Neuronal stem cell (in vitro differentiated cells): ENCODE data around the gene CASP6.
"Not testable (repeated sequence)": the region's sequence is repeated elsewhere in the genome, so short reads cannot be mapped to it uniquely, and the experiment has no call there.

Source experiments
- DNase-seq: peaks from one replicate; pipeline ENCODE4 v3.0.0-alpha.2; 2013; ENCODE audit warnings: low spot score
- H2AFZ ChIP-seq: one replicate; pipeline ENCODE4 v1.6.1; 2013; ENCODE audit warnings: mild to moderate bottlenecking, low read length, inconsistent platforms
- H2AK5ac ChIP-seq: 2 replicates; pipeline ENCODE4 v1.6.1; 2013; ENCODE audit warnings: low read depth, mild to moderate bottlenecking, inconsistent platforms, low read length, moderate library complexity, mixed read lengths
- H2BK120ac ChIP-seq: 2 replicates; pipeline ENCODE4 v1.6.1; 2013; ENCODE audit warnings: low read depth, mild to moderate bottlenecking, inconsistent platforms, low read length, moderate library complexity, mixed read lengths
- H2BK12ac ChIP-seq: one replicate; pipeline ENCODE4 v1.6.1; 2013; ENCODE audit warnings: low read length, inconsistent platforms
- H2BK15ac ChIP-seq: 2 replicates; pipeline ENCODE4 v1.6.1; 2013; ENCODE audit warnings: mild to moderate bottlenecking, low read length, inconsistent platforms, mixed read lengths
- H2BK5ac ChIP-seq: one replicate; pipeline ENCODE4 v1.6.1; 2013; ENCODE audit warnings: inconsistent platforms, mild to moderate bottlenecking, low read length, moderate library complexity
- H3K14ac ChIP-seq: one replicate; pipeline ENCODE4 v1.6.1; 2013; ENCODE audit warnings: low read length, inconsistent platforms
- H3K18ac ChIP-seq: 2 replicates; pipeline ENCODE4 v1.6.1; 2013; ENCODE audit warnings: low read length, inconsistent platforms
- H3K23ac ChIP-seq: 2 replicates; pipeline ENCODE4 v1.6.1; 2013; ENCODE audit warnings: low read depth, mild to moderate bottlenecking, mixed read lengths, low read length, inconsistent platforms; ENCODE audit not compliant: poor library complexity
- H3K27ac ChIP-seq: replicated peaks from 3 replicates; pipeline ENCODE4 v1.5.1; 2013; ENCODE audit warnings: low read length, inconsistent platforms
- H3K27me3 ChIP-seq, 3 experiments: 2 replicates each; pipeline ENCODE4 v1.6.1; 2013; ENCODE audit warnings: low read length in 3 of 3, mild to moderate bottlenecking in 2 of 3, inconsistent platforms in 1 of 3, low read depth in 1 of 3, mixed read lengths in 1 of 3, moderate library complexity in 1 of 3; ENCODE audit not compliant: control insufficient read depth in 3 of 3, insufficient read depth in 3 of 3
- H3K36me3 ChIP-seq, 2 donors: replicated peaks in 1 of 2; 2 replicates each; pipeline ENCODE4 v1.6.1; 2013; ENCODE audit warnings: low read length in 2 of 2; ENCODE audit not compliant: control insufficient read depth in 2 of 2, insufficient read depth in 2 of 2
- H3K4ac ChIP-seq: 2 replicates; pipeline ENCODE4 v1.6.1; 2013; ENCODE audit warnings: inconsistent platforms, mild to moderate bottlenecking, low read length, moderate library complexity
- H3K4me1 ChIP-seq, 2 donors: 1 replicate in 1 of 2; 2 replicates in 1 of 2; pipeline ENCODE4 v1.6.1; 2013; ENCODE audit warnings: low read length in 2 of 2, low read depth in 1 of 2; ENCODE audit not compliant: control insufficient read depth in 2 of 2, insufficient read depth in 1 of 2
- H3K4me2 ChIP-seq: one replicate; pipeline ENCODE4 v1.6.1; 2013; ENCODE audit warnings: mild to moderate bottlenecking, low read length, inconsistent platforms; ENCODE audit not compliant: insufficient read depth, poor library complexity, severe bottlenecking
- H3K4me3 ChIP-seq, 2 donors: 2 replicates each; pipeline ENCODE4 v1.5.1; 2013; ENCODE audit warnings: low read length in 2 of 2, mild to moderate bottlenecking in 2 of 2, inconsistent platforms in 1 of 2, moderate library complexity in 1 of 2
- H3K79me1 ChIP-seq: one replicate; pipeline ENCODE4 v1.6.1; 2013; ENCODE audit warnings: low read depth, mild to moderate bottlenecking, inconsistent platforms, low read length, moderate library complexity
- H3K9ac ChIP-seq: one replicate; pipeline ENCODE4 v1.6.1; 2013; ENCODE audit warnings: mild to moderate bottlenecking, low read depth, low read length, inconsistent platforms; ENCODE audit not compliant: poor library complexity
- H3K9me3 ChIP-seq, 2 donors: replicated peaks in 1 of 2; 2 replicates each; pipeline versions ENCODE3 to v1.6.1; 2013; ENCODE audit warnings: low read length in 2 of 2, mild to moderate bottlenecking in 2 of 2, inconsistent platforms in 1 of 2, low read depth in 1 of 2, mixed read lengths in 1 of 2, moderate library complexity in 1 of 2; ENCODE audit not compliant: control insufficient read depth in 2 of 2, insufficient read depth in 1 of 2
- H4K8ac ChIP-seq: one replicate; pipeline ENCODE4 v1.6.1; 2013; ENCODE audit warnings: low read depth, mild to moderate bottlenecking, inconsistent platforms, low read length, moderate library complexity
- H4K91ac ChIP-seq: one replicate; pipeline ENCODE4 v1.6.1; 2013; ENCODE audit warnings: low read length, low read depth, mild to moderate bottlenecking, inconsistent platforms; ENCODE audit not compliant: poor library complexity
- WGBS, 2 donors: extraction: QIAGEN DNeasy Blood & Tissue Kit; methylation state at CpG; one replicate each; pipeline ENCODE4 v1.1.7; 2013; ENCODE audit warnings: missing lambda C conversion rate in 2 of 2, mixed read lengths in 1 of 2; ENCODE audit not compliant: insufficient read length in 2 of 2, insufficient replicate concordance in 1 of 2; ENCODE audit errors: extremely low coverage in 2 of 2; 5-methylcytosine and 5-hydroxymethylcytosine counted together

Gene CASP6

DNA sequence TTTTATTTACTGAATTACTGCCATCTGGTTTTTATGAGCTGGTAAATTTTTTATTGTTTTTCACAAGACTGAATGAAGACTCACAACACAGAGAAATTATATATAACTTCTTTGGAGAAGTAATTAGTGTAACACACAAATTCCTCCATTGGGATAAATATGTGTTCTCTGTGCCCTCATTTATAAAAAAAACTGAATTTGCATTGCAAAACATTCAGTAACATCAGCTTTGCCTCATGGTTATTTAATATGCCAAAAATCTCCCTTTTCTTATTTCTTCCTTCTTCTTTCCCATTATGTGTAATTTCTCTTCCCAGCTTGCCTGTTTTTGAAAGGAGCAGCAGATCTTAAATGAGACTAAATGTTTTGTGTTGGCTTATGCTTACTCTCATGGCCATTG lies 18.5 kb downstream of the CASP6 start:
- Histone ChIP-seq H3K9me3 (peaks cover 5 to 10% of the 10 kb centered on the region in 2 donors), H2BK15ac (no peak overlapping the region), H3K14ac (no peak overlapping the region), H2AFZ (no peak overlapping the region), H3K27me3 (no peaks in the 10 kb centered on the region), H3K4me3 (no peak overlapping the region), H4K8ac (no peak overlapping the region), H3K36me3 (peaks cover 0 to 50% of the 10 kb centered on the region in 2 donors), H3K4me1 (peaks cover 2 to 6% of the 10 kb centered on the region in 2 donors), H3K23ac (no peak overlapping the region), H2AK5ac (no peak overlapping the region), H2BK5ac (no peak overlapping the region), H3K4ac (no peak overlapping the region), H3K79me1 (no peaks in the 10 kb centered on the region), H3K9ac (no peak overlapping the region), H2BK120ac (no peak overlapping the region), H3K4me2 (no peak overlapping the region), H2BK12ac (no peak overlapping the region), H3K27ac (no peak overlapping the region), H3K18ac (no peak overlapping the region), H4K91ac (no peak overlapping the region)
- no peak for DNase-seq

DNA sequence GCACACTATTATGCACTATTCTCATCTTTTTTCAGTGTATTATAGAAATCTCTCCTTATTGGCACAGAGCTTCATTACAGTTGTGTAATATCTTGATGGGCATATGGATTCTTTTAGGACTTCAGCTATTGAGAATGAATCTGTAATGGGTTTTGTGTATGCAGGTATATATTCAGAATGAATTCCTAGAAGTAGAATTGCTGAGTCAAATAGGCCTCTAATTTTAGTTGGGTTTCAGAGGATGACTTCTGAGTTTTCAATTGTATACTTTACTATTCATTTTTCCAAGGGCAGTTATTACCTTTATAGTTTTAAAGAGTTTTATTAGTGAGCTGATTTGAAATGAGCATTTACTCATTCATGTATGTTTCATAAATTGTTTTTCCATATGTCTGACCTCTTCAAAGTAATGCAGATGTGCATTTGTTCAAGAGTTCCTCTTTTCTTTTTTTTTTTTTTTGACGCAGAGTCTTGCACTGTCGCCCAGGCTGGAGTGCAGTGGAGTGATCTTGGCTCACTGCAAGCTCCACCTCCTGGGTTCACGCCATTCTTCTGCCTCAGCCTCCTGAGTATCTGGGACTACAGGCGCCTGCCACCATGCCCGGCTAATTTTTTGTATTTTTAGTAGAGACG lies 19.5 kb downstream of the CASP6 start:
- Histone ChIP-seq H3K9ac (no peak overlapping the region), H2BK12ac (no peak overlapping the region), H3K9me3 (peaks cover 8 to 10% of the 10 kb centered on the region in 2 donors), H3K14ac (no peak overlapping the region), H3K4ac (no peak overlapping the region), H3K79me1 (peaks cover 1% of the 10 kb centered on the region), H3K36me3 (peaks cover 0 to 41% of the 10 kb centered on the region in 2 donors), H3K4me3 (no peak overlapping the region), H3K18ac (no peak overlapping the region), H3K23ac (no peak overlapping the region), H2BK5ac (no peak overlapping the region), H2AK5ac (no peak overlapping the region), H2BK15ac (no peak overlapping the region), H3K27ac (no peak overlapping the region), H2AFZ (no peak overlapping the region), H2BK120ac (no peak overlapping the region), H3K4me2 (no peak overlapping the region), H4K8ac (no peak overlapping the region), H3K27me3 (no peaks in the 10 kb centered on the region), H4K91ac (no peak overlapping the region), H3K4me1 (peaks cover 2 to 6% of the 10 kb centered on the region in 2 donors)
- no CpG with 5 or more reads among the region's 6 CpGs for WGBS, 2 donors
- no peak for DNase-seq

DNA sequence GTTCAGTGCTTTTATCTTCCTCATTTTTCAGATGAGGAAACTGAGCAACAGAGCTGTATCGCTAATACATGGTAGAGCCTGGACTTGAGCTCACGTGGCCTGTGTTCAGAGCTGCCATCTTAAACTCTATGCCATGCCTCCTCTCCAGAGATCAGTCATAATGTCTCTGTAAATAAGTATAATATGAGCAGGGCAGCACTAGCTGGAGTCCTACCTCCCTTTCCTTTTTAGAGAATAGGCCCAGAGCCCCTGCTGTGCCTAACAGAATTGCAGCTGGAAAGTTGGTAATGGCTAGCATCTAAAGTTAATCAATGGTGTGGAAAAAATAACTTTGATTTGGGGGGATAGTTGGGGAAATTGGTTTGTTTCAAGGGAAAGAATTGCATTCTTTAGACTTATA lies 20.4 kb downstream of the CASP6 start:
- Histone ChIP-seq H2BK120ac (no peak overlapping the region), H2AK5ac (no peak overlapping the region), H2BK15ac (no peak overlapping the region), H3K79me1 (peaks cover 1% of the 10 kb centered on the region), H3K9ac (no peak overlapping the region), H4K8ac (no peak overlapping the region), H3K36me3 (peaks cover 0 to 32% of the 10 kb centered on the region in 2 donors), H2BK12ac (no peak overlapping the region), H3K23ac (no peak overlapping the region), H2BK5ac (no peak overlapping the region), H3K4me3 (no peak overlapping the region), H3K4me1 (peaks cover 2 to 6% of the 10 kb centered on the region in 2 donors), H3K27me3 (no peaks in the 10 kb centered on the region), H3K27ac (peak overlapping the region; percentile 37), H3K18ac (no peak overlapping the region), H3K4me2 (no peak overlapping the region), H3K9me3 (peaks cover 8 to 10% of the 10 kb centered on the region in 2 donors), H3K14ac (no peak overlapping the region), H4K91ac (no peak overlapping the region), H3K4ac (no peak overlapping the region), H2AFZ (no peak overlapping the region)
- WGBS, 2 donors = no CpG with 5 or more reads among the region's 2 CpGs
- DNase-seq = no peak

- H2BK5ac ChIP-seq = not testable (repeated sequence)
Observed at GRCh38 chr4:109678925-109679324, 24.3 kb downstream of the CASP6 start.

More at GRCh38 chr4:109678925-109679324, 24.3 kb downstream of the CASP6 start:
- not testable (repeated sequence) for H2BK120ac ChIP-seq, H2BK12ac ChIP-seq, H3K79me1 ChIP-seq, H2BK15ac ChIP-seq, H3K27me3 ChIP-seq, H3K18ac ChIP-seq, H2AFZ ChIP-seq, DNase-seq, H4K91ac ChIP-seq, H3K4me3 ChIP-seq, H3K14ac ChIP-seq, H3K27ac ChIP-seq, H3K36me3 ChIP-seq, H4K8ac ChIP-seq, H3K4me2 ChIP-seq, H3K4me1 ChIP-seq, H3K4ac ChIP-seq, H3K9ac ChIP-seq, H3K23ac ChIP-seq, H2AK5ac ChIP-seq
- WGBS, 2 donors = no CpG with 5 or more reads among the region's 14 CpGs
- peaks cover 9 to 13% of the 10 kb centered on the region in 2 donors for H3K9me3 ChIP-seq
